ENCODE data around the gene LRG1. TPM values are rescaled to one million over a fixed set of nuclear protein-coding genes. Genes with fewer than 3 reads are reported as not detected.

The LRG1 gene, protein sequence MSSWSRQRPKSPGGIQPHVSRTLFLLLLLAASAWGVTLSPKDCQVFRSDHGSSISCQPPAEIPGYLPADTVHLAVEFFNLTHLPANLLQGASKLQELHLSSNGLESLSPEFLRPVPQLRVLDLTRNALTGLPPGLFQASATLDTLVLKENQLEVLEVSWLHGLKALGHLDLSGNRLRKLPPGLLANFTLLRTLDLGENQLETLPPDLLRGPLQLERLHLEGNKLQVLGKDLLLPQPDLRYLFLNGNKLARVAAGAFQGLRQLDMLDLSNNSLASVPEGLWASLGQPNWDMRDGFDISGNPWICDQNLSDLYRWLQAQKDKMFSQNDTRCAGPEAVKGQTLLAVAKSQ
- total RNA-seq (100 to 1,000 TPM in 1 of 2 donors, 10 to 100 TPM in 1; 57.8 to 581 TPM), polyA plus RNA-seq (1,000 to 10,000 TPM in 1 of 2 donors, 100 to 1,000 TPM in 1; 741 to 1,122 TPM)

DNA sequence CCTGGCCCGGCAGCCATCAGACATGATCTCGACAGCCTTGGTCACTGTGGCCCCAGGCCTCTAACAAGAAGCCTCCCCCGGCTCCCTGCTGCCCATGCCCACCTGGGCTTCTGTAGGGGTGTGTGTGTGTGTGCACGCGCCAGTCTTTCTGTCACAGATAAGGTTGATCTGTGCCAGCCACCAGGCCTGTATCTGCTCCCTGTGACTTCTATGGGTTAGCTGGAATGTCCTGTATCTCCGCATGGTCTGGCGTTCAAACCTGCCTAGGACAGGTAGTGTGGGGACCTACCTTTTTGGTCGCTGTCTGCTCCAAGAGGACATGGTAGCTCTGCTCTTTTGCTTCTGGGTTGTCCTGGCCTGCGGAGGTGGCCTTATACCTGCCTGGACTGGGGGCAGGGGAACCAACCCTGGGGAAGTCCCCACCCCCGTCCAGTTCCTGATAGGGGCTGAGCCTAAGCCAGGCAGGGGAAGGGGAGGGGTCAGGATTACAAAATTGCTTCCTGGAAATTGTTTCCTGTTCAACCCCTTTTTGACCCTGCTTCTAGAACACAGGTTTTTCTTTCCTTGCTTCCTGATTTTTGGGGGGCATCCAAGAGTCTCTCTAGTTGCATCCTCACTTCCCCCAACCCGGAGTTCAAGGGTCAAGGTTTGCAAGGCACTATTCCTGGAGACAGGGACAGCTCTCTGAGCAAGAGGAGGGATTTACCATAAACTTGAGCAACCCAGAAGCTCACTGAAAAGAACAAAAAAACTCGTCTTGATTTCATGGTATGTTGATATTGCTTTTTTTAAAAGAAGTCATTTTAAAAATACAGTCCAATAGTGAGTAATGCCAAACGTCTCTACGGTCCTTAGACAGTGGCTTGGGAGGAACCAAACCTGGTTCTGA lies at the start of gene LRG1:
TSS of gene LRG1 (minus strand) at position 344 of the 889 bp plus-strand sequence. CDS start at position 321, 23 bp downstream.
- no peaks in the 10 kb centered on the region for H3K9me3 ChIP-seq (ENCODE audit: control insufficient read depth in 4 of 4, low read length in 3 of 4)
- H3K4me1 ChIP-seq (ENCODE audit: control insufficient read depth in 4 of 4, insufficient read depth in 4 of 4, low read length in 3 of 4) = peaks cover 9 to 27% (median 20%) of the 10 kb centered on the region in 4 donors
- WGBS = 17% methylated on average over 14 of the region's 14 CpGs
- peak within 1 kb of the TSS; percentile 77 to 93 (median 85) for H3K4me3 ChIP-seq (ENCODE audit: low read depth in 1 of 3, low read length in 3 of 3)
- peaks cover 0 to 2% (median 0%) of the 10 kb centered on the region in 4 donors for H3K36me3 ChIP-seq (ENCODE audit: control insufficient read depth in 4 of 4, insufficient read depth in 3 of 4, low read depth in 1 of 4, low read length in 3 of 4)
- peak within 1 kb of the TSS; percentile 75 to 85 for H3K27ac ChIP-seq (ENCODE audit: low read depth in 1 of 2, low read length in 2 of 2)
- no peaks in the 10 kb centered on the region for H3K27me3 ChIP-seq (ENCODE audit: control insufficient read depth in 4 of 4, insufficient read depth in 4 of 4, low read length in 3 of 4)
- DNase-seq (ENCODE audit: low spot score) = peak; percentile 66
- TF ChIP-seq HNF4G (IDR thresholded peaks at IDR 0.05) = peak; percentile 89
- TF ChIP-seq HNF4A (conservative IDR thresholded peaks at IDR 0.05) = peak; percentile 94 to 95
- peak; percentile 7 for TF ChIP-seq FOXA2 (IDR thresholded peaks at IDR 0.05)
- peak; percentile 99 for TF ChIP-seq NR2F2 (IDR thresholded peaks at IDR 0.05)
- TF ChIP-seq, protein P1, sequence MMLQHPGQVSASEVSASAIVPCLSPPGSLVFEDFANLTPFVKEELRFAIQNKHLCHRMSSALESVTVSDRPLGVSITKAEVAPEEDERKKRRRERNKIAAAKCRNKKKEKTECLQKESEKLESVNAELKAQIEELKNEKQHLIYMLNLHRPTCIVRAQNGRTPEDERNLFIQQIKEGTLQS (IDR thresholded peaks at IDR 0.05) = peak; percentile 80
- TF ChIP-seq SP1 (IDR thresholded peaks at IDR 0.05) = peak; percentile 99
- peak; percentile 90 for TF ChIP-seq REST (IDR thresholded peaks at IDR 0.05)
- TF ChIP-seq ZBTB33 (IDR thresholded peaks at IDR 0.05) = peak; percentile 95
- peak; percentile 99 to 100 for TF ChIP-seq EGR1 (IDR thresholded peaks at IDR 0.05; ENCODE audit: low read depth in 2 of 2)
- peak; percentile 79 for TF ChIP-seq YY1 (IDR thresholded peaks at IDR 0.05)
- peak; percentile 98 for TF ChIP-seq RXRA (IDR thresholded peaks at IDR 0.05)
- peak; percentile 100 for TF ChIP-seq TAF1 (conservative IDR thresholded peaks at IDR 0.05)
- TF ChIP-seq JUND (IDR thresholded peaks at IDR 0.05) = peak; percentile 88 to 91
- peak in 1 of 2 donors; percentile 78 for TF ChIP-seq GABPA (IDR thresholded peaks at IDR 0.05 in 1 of 2, conservative IDR thresholded peaks at IDR 0.05 in 1 of 2)
- TF ChIP-seq MAX (IDR thresholded peaks at IDR 0.05) = peak; percentile 100
- TF ChIP-seq FOXA1 (IDR thresholded peaks at IDR 0.05) = peak; percentile 73
- TF ChIP-seq, protein P2, sequence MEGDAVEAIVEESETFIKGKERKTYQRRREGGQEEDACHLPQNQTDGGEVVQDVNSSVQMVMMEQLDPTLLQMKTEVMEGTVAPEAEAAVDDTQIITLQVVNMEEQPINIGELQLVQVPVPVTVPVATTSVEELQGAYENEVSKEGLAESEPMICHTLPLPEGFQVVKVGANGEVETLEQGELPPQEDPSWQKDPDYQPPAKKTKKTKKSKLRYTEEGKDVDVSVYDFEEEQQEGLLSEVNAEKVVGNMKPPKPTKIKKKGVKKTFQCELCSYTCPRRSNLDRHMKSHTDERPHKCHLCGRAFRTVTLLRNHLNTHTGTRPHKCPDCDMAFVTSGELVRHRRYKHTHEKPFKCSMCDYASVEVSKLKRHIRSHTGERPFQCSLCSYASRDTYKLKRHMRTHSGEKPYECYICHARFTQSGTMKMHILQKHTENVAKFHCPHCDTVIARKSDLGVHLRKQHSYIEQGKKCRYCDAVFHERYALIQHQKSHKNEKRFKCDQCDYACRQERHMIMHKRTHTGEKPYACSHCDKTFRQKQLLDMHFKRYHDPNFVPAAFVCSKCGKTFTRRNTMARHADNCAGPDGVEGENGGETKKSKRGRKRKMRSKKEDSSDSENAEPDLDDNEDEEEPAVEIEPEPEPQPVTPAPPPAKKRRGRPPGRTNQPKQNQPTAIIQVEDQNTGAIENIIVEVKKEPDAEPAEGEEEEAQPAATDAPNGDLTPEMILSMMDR (IDR thresholded peaks at IDR 0.05; ENCODE audit: low read depth, low read length, missing input control) = no peak
- peak; percentile 45 to 52 for TF ChIP-seq RAD21 (IDR thresholded peaks at IDR 0.05)
- H3K9ac ChIP-seq (ENCODE audit: low read depth in 1 of 2, low read length in 2 of 2) = peak within 1 kb of the TSS; percentile 80 to 87
